ENCODE measurements around the gene GPR139.

Gene GPR139

GRCh38 chr16:20061132-20061531 is 12.6 kb downstream of the GPR139 start:
- TF ChIP-seq, protein P1, sequence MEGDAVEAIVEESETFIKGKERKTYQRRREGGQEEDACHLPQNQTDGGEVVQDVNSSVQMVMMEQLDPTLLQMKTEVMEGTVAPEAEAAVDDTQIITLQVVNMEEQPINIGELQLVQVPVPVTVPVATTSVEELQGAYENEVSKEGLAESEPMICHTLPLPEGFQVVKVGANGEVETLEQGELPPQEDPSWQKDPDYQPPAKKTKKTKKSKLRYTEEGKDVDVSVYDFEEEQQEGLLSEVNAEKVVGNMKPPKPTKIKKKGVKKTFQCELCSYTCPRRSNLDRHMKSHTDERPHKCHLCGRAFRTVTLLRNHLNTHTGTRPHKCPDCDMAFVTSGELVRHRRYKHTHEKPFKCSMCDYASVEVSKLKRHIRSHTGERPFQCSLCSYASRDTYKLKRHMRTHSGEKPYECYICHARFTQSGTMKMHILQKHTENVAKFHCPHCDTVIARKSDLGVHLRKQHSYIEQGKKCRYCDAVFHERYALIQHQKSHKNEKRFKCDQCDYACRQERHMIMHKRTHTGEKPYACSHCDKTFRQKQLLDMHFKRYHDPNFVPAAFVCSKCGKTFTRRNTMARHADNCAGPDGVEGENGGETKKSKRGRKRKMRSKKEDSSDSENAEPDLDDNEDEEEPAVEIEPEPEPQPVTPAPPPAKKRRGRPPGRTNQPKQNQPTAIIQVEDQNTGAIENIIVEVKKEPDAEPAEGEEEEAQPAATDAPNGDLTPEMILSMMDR (conservative IDR thresholded peaks at IDR 0.05; ENCODE audit: low read depth, low read length): no peak
- H3K4me3 ChIP-seq (ENCODE audit: low read depth, low read length): no peak overlapping the region
- no peak for DNase-seq (ENCODE audit: low read depth)

DNA sequence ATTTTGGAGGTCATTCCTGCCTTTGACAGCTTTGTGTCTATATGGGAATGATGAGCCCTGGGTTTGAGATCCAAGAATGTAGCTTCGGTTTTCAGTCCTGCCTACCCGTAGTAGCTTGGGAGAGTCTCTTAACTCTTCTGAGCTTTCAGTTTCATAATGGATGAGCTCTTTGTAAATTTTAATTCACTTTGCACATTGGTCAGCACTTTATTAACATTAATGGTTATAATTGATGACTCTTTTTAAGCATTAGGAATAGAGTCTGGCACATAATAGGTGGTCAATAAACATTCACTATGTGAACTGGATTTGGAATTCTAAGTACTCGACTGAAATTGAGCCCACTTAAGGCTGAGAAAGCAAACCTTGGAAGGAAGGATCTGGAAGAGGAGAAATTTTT is 17.3 kb downstream of the GPR139 start:
- no peak overlapping the region for H3K4me3 ChIP-seq (ENCODE audit: low read depth, low read length)
- TF ChIP-seq, protein P1 (conservative IDR thresholded peaks at IDR 0.05; ENCODE audit: low read depth, low read length): no peak

GRCh38 chr16:20053336-20053735 is 20.4 kb downstream of the GPR139 start:
- DNase-seq (ENCODE audit: low read depth): no peak
- no peak overlapping the region for H3K4me3 ChIP-seq (ENCODE audit: low read depth, low read length)
- TF ChIP-seq, protein P1 (conservative IDR thresholded peaks at IDR 0.05; ENCODE audit: low read depth, low read length): no peak

More for the DNA sequence above, 17.3 kb downstream of the GPR139 start:
- DNase-seq (ENCODE audit: low read depth): no peak

GRCh38 chr16:20051611-20052010 is 22.1 kb downstream of the GPR139 start:
- TF ChIP-seq, protein P1 (conservative IDR thresholded peaks at IDR 0.05; ENCODE audit: low read depth, low read length): no peak
- no peak for DNase-seq (ENCODE audit: low read depth)
- H3K4me3 ChIP-seq (ENCODE audit: low read depth, low read length): no peak overlapping the region

- no peak for DNase-seq (ENCODE audit: low read depth)
- H3K4me3 ChIP-seq (ENCODE audit: low read depth, low read length): no peak overlapping the region
- TF ChIP-seq, protein P1 (conservative IDR thresholded peaks at IDR 0.05; ENCODE audit: low read depth, low read length): no peak
Measured at GRCh38 chr16:20051147-20051546, 22.5 kb downstream of the GPR139 start.

GRCh38 chr16:20049831-20050230 is 23.9 kb downstream of the GPR139 start:
- H3K4me3 ChIP-seq (ENCODE audit: low read depth, low read length): no peak overlapping the region
- TF ChIP-seq, protein P1 (conservative IDR thresholded peaks at IDR 0.05; ENCODE audit: low read depth, low read length): no peak
- DNase-seq (ENCODE audit: low read depth): no peak

DNA sequence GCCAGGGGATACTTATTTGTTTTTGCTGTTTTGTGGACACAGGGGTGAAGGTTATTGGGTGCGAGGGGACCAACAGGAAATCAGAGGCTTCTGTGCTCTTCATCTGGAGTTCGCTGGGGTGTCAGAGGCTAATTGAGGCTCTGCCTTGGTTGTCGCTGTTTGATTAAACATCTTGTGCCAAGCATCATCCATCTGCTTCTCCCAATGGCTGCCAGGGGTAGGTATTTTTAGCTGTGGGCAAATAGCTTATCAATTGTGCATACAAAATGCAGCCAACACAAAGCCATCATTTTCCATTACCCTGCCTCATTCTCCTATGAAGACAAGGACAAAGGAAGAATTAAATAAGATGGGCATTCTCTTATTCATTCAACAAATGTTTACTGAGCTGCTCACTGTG is 27.8 kb downstream of the GPR139 start:
- DNase-seq (ENCODE audit: low read depth): no peak
- no peak overlapping the region for H3K4me3 ChIP-seq (ENCODE audit: low read depth, low read length)
- TF ChIP-seq, protein P1 (conservative IDR thresholded peaks at IDR 0.05; ENCODE audit: low read depth, low read length): no peak

Data from choroid plexus epithelial cell (primary cell).